Stimulated activated CD4-positive, alpha-beta T cell treated with anti-CD3 and anti-CD28 coated beads, Interleukin-15, amount 100 ng/mL, for 1 hour (primary cell): ENCODE measurements around the gene KIAA0040.
A peak's percentile ranks its signal among the peaks of the same experiment; 100 is the strongest.

Experiments used
- DNase-seq, 2 donors: peaks; one replicate each; pipeline ENCODE4 v3.0.0-alpha.2; 2020; ENCODE audit warnings: low read depth in 1 of 2, low spot score in 1 of 2

KIAA0040 gene

GRCh38 chr1:175171036-175171913, 21.3 kb downstream of the KIAA0040 start:
- no peak for DNase-seq

GRCh38 chr1:175169286-175170018, 23.1 kb downstream of the KIAA0040 start:
- no peak for DNase-seq

DNA sequence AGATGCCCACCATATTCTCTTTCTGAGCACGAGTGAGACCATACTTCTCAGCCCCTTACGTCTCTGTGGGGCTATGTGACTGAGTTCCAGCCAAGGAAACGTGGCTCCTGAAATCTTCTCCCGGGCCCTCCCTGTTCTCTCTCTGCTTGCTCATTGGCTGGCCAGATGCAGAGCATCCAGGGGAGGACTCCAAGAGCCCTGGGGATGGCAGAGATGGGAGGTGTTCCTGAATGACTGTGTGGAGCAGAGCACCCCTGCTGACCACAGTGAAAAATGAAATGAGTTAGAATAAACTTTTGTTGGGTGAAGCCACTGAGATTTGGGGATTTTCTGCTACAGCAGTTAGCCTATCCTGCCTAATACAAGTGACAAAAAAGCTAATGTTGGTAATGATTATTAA, 23.8 kb downstream of the KIAA0040 start:
- no peak for DNase-seq

GRCh38 chr1:175167861-175168260, 24.7 kb downstream of the KIAA0040 start:
- DNase-seq: no peak

DNA sequence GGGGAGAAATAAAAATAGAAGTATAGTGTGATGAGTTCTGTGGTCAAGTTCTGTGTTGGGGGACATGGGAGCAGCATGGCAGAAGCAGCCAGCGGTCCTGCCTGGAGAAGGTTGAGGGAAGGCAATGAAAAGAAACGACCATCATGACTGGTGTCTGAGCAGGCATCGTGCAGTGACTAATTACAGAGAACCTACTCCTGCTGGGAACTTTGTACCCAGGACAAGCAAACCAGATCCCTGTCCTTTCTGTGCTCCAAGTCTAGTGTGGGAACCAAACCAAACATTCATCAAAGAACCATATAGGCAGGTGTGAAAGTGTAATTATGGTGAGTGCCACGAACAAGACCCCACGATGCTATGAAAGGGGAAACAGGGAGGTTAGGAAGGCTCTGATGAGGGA, 25.8 kb downstream of the KIAA0040 start:
- no peak for DNase-seq

- DNase-seq: no peak
Observed at GRCh38 chr1:175164751-175165150, 27.8 kb downstream of the KIAA0040 start.

GRCh38 chr1:175163702-175164101, 28.9 kb downstream of the KIAA0040 start:
- no peak for DNase-seq

DNA sequence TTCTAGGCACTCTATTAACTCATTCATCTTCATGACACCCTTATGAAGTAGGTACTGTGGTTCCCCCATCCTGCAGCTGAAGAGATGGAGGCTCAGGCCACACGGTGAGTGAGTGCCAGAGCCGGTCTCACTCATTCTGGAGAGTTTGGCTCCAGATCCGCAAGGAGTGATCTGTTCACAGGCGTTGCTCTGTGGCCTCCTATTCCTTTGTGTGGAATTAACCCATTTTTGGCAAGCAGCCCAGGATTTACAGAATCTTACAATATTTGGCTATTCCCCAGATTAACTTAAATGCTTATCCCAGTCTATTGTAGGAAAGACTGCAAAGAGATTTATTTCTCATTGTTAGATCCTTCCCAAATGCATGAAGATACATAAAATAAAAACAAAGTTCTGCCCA, 29.6 kb downstream of the KIAA0040 start:
- DNase-seq: no peak

GRCh38 chr1:175158170-175158591, 34.4 kb downstream of the KIAA0040 start:
- DNase-seq: no peak

GRCh38 chr1:175157200-175157599, 35.4 kb downstream of the KIAA0040 start:
- DNase-seq: no peak

DNA sequence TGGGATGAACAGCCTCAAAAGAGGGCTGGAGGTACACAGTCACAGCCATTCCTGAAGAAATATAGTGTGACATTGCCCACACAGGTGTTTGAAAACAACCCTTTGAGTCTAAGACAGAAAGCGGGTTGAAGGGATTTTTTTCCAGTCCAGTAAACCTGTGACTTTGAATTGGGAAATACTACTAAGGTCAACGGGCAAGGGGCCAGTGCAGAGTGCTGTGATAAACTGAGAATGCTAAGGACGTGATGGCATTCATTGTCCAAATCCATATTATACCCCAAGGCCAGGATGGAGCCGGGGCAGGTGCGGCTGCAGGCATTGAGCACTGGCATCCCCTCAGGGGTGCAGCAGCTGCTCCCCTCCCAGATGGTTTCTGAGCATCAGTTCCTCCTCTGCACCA, 36.6 kb downstream of the KIAA0040 start:
- no peak for DNase-seq

DNA sequence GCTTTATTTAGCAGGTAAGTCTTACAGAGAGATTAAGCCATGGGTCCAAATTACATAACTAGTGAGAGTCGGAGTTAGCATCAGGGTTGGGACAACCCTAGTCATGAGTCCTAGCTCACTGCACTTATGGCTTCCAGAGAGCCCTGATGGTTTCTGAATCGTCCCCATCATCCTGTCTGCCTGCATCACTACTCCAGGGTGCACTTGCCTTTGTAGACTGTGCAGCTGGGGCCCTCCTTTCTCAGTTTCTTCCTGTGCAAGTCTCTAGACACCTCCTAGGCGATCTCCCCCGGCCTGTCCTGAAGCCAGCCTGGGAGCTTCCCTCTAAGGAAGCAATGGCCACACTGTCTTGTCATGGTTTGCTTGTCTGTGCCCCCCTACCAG, 37.1 kb downstream of the KIAA0040 start:
- DNase-seq: no peak

GRCh38 chr1:175154629-175155472, 37.7 kb downstream of the KIAA0040 start:
- DNase-seq: peak; percentile 46 to 63

- DNase-seq: peak; percentile 36 to 60
Observed at GRCh38 chr1:175152006-175152652, 40.4 kb downstream of the KIAA0040 start.

DNA sequence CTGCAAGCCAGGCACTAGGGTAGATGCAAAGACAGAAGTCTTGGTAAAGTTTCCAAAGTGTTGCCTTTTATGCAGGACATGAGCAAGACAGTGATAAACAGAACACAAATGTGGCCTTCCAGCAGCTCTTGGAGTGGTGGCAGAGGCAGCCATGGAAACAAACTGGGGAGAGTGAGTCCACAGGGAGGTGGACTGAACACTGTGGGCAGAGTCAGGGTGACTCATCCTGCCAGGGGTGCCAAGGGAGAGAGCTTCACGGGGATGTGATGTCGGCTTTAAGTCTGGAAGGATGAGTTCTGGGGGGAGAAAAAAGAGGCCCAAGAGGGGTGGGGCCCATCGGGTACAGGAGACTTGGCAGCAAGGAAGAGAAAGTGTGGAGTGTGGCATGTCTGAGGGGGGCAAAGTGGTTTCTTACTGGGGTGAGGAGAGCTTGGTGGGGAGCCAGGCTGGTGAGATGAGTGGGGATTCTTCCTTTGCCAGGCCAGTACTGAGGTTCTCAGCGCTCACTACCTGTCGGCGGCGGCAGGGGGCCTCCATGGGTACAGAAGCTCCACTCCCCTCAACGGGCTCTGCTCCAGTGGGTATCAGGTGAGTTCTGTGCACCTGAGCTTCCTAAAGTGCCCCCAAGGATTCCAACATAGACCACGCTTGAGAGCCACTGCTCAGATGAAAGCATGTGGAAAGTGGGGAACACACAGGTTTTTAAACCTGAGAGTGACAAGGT, 41.8 kb downstream of the KIAA0040 start:
- DNase-seq: no peak

DNA sequence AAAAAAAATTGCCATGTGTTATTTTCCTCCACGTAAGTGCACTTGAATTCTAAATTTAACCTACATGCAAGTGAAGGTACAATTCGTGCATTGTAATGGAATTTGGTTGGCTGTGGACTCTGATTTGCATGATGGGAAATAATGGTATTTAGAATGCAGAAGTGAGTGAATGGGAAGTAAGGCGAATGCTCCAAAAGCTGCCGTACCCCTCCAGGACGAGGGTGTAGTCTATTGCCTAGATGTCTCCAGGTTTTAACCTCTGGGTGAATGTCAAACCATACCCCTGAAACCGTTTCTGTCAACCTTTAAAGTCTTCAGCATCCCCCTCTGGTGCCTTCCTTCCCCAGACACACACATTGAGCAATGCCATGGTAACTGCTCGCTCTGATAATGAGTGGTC, 44.5 kb downstream of the KIAA0040 start:
- no peak for DNase-seq

DNA sequence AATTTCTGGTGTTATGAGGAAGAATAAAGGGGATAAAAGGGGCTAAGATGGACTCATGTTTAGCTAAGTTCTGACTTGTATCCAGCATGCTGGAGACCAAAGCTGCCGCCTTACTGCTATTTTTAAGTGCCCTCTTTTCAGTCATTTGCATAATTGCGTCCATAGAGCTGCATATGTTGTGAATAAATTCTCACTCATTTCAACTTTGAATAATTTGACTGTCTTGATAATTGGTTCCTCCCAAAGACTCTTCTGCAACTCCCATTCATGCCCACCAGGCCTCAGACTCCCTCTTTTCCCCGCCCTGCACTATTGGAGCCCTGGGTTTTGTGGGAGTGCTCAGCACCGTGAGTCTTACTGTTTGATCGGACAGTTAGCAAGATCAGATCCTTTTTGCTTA, 45.0 kb downstream of the KIAA0040 start:
- DNase-seq: no peak

GRCh38 chr1:175146529-175147213, 45.9 kb downstream of the KIAA0040 start:
- peak; percentile 32 to 60 for DNase-seq

DNA sequence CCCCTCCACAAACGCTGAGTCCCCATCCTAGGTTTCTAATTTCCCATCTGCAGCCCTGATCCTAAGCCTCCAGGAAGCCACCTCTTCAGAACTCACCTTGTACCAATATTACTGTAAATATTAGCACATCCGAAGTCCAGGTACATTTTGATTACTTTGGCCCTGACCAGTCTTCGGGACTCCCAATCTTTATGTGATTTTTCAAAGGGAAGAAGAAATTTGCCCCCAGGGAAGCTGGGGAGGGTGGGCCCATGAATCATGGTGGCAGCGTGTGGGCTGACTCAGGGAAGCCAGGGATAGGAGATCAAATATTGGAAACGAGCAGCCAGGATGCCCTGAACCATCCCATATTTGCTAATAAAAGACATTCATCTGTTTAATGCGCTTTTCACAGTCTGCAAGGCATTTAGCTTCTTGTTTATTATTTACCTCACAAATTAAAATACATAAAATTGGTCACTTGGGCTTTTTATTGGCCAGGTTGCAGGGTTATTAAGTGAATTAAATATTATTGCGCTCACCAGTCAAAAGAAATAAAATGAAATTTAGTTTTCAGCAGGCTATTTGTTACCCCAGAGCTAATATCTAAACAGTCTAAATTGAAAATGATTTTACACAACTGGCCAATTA, 46.6 kb downstream of the KIAA0040 start:
- DNase-seq: no peak
